Keratinocyte (primary cell): ENCODE measurements around the gene C10orf95. TPM values are rescaled to one million over a fixed set of nuclear protein-coding genes. Genes with fewer than 3 reads are reported as not detected.

Experiments
- DNase-seq: peaks from one replicate; pipeline ENCODE4 v3.0.0-alpha.2; 2011; ENCODE audit warnings: low read depth, missing footprints, low spot score
- FAIRE-seq: peaks from 2 replicates; lab custom pipeline; 2011; peaks lifted over from hg19 to GRCh38; lab: Jason Lieb, UNC
- H2AFZ ChIP-seq: 2 replicates; pipeline ENCODE4 v1.6.0; 2012; ENCODE audit warnings: low read length, control low read depth, inconsistent platforms; ENCODE audit not compliant: control insufficient read depth
- H3K27ac ChIP-seq: 2 replicates; pipeline ENCODE4 v1.5.1; 2011; ENCODE audit warnings: low read length; ENCODE audit not compliant: control insufficient read depth, insufficient read depth
- H3K27me3 ChIP-seq: 3 replicates; pipeline ENCODE4 v1.6.0; 2011; ENCODE audit warnings: low read length; ENCODE audit not compliant: control insufficient read depth, insufficient read depth; ENCODE audit errors: extremely low read depth
- H3K36me3 ChIP-seq, 2 experiments: 2 replicates in 1 of 2; 3 replicates in 1 of 2; pipeline ENCODE4 v1.5.1; 2011; ENCODE audit warnings: low read length in 2 of 2, mild to moderate bottlenecking in 1 of 2; ENCODE audit not compliant: control insufficient read depth in 2 of 2, insufficient read depth in 2 of 2; ENCODE audit errors: extremely low read depth in 1 of 2
- H3K4me1 ChIP-seq: 3 replicates; pipeline ENCODE4 v1.5.1; 2011; ENCODE audit warnings: low read length; ENCODE audit not compliant: control insufficient read depth, insufficient read depth; ENCODE audit errors: extremely low read depth
- H3K4me2 ChIP-seq: 3 replicates; pipeline ENCODE4 v1.6.0; 2011; ENCODE audit warnings: low read depth, low read length; ENCODE audit not compliant: control insufficient read depth, insufficient read depth; ENCODE audit errors: extremely low read depth
- H3K4me3 ChIP-seq, 3 experiments: fragments of 200-600 bp in 1 of 3; sonication (generic) in 1 of 3; 2 replicates in 2 of 3; 3 replicates in 1 of 3; pipeline ENCODE4 v1.5.1; 2011 to 2016; ENCODE audit warnings: low read length in 3 of 3, mild to moderate bottlenecking in 3 of 3, control low read depth in 2 of 3, inconsistent platforms in 1 of 3, low read depth in 1 of 3, mixed read lengths in 1 of 3, mixed run types in 1 of 3, moderate library complexity in 1 of 3; ENCODE audit not compliant: control insufficient read depth in 2 of 3, insufficient read depth in 2 of 3; ENCODE audit errors: extremely low read depth in 1 of 3
- H3K79me2 ChIP-seq: 2 replicates; pipeline ENCODE4 v1.6.0; 2012; ENCODE audit warnings: low read length; ENCODE audit not compliant: control insufficient read depth, insufficient read depth
- H3K9ac ChIP-seq: 3 replicates; pipeline ENCODE4 v1.6.0; 2011; ENCODE audit warnings: low read length; ENCODE audit not compliant: control insufficient read depth, insufficient read depth; ENCODE audit errors: extremely low read depth
- H3K9me1 ChIP-seq: 3 replicates; pipeline ENCODE4 v1.6.0; 2011; ENCODE audit warnings: low read length; ENCODE audit not compliant: control insufficient read depth, insufficient read depth; ENCODE audit errors: extremely low read depth
- H3K9me3 ChIP-seq: 2 replicates; pipeline ENCODE4 v1.5.1; 2012; ENCODE audit warnings: low read depth, low read length; ENCODE audit not compliant: control insufficient read depth
- H4K20me1 ChIP-seq: 3 replicates; pipeline ENCODE4 v1.6.0; 2011; ENCODE audit warnings: low read length; ENCODE audit not compliant: control insufficient read depth, insufficient read depth; ENCODE audit errors: extremely low read depth
- CTCF ChIP-seq, 3 experiments: IDR thresholded peaks in 1 of 3; conservative IDR thresholded peaks in 1 of 3; optimal IDR thresholded peaks in 1 of 3; 2 replicates in 2 of 3; 3 replicates in 1 of 3; pipeline versions ENCODE3 to v1.5.1; 2011; ENCODE audit warnings: low read length in 3 of 3, mild to moderate bottlenecking in 3 of 3, moderate library complexity in 2 of 3, control low read depth in 1 of 3, inconsistent platforms in 1 of 3; ENCODE audit not compliant: insufficient read depth in 2 of 3; ENCODE audit errors: extremely low read depth in 1 of 3
- EZH2 ChIP-seq: IDR thresholded peaks from one replicate; pipeline ENCODE4 v1.6.1; 2012; ENCODE audit warnings: inconsistent platforms, mild to moderate bottlenecking, low read length, moderate library complexity
- dilution Hi-C: fragments of 300-500 bp; cut with MboI; formaldehyde crosslinking; loops from one replicate; pipeline ENCODE4 v1.7.0; 2020; ENCODE audit warnings: low sequenced_read_pairs; ENCODE audit not compliant: extremely low pct_ligation_motif_present
- polyA plus RNA-seq, 5 experiments: library from polyadenylated mRNA; depleted of rRNA in 3 of 5; stranded (reverse) in 3 of 5; stranded (forward) in 1 of 5; unstranded in 1 of 5; fragments of >200 nt; gene quantifications; 1 replicate in 1 of 5; 2 replicates in 3 of 5; 3 replicates in 1 of 5; pipeline versions ENCODE4 v1.2.1 to v1.2.3, GENCODE V29; 2011 to 2012; ENCODE audit warnings: missing spikeins in 2 of 5, low read depth in 1 of 5, low replicate concordance in 1 of 5
- small RNA-seq, 3 experiments: library from RNA; depleted of rRNA; stranded (forward); fragments of <200 nt; gene quantifications; one replicate each; pipeline ENCODE3, GENCODE V24; 2012; ENCODE audit warnings: low read depth in 3 of 3, low replicate concordance in 1 of 3; ENCODE audit not compliant: insufficient read length in 3 of 3

The C10orf95 gene
- polyA plus RNA-seq, 1 donor (not counting 4 experiments of a cell fraction or from before 2014, with no cell fraction given), result 0.63 TPM

DNA sequence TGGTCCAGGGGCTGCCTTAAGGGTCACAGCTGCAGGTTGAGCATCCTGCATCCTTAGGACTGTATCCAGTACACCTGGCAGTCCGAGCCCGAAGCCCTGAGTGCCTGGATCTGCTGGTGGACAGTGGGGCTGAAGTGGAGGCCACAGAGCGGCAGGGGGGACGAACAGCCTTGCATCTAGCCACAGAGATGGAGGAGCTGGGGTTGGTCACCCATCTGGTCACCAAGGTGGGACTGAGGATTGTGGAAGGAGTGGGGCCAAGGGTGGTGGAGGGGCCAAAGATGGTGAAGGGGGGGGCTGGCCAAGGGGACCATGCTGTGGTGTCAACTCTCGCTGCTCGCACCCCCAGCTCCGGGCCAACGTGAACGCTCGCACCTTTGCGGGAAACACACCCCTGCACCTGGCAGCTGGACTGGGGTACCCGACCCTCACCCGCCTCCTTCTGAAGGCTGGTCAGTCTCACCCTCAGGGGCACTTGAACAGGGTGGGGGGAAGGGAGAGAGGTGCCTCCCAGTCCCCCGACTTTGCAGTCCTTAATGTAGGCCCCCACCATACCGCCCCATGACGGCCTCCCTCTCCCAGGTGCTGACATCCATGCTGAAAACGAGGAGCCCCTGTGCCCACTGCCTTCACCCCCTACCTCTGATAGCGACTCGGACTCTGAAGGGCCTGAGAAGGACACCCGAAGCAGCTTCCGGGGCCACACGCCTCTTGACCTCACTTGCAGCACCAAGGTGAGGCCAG, 50.6 kb downstream of the C10orf95 start:
- no peak for DNase-seq
- Histone ChIP-seq H3K9ac (no peak overlapping the region), H3K27ac (no peak overlapping the region), H3K79me2 (peaks cover 10% of the 10 kb centered on the region), H3K27me3 (no peaks in the 10 kb centered on the region), H3K4me2 (no peak overlapping the region), H3K36me3 (peaks cover 20 to 27% of the 10 kb centered on the region in 2 experiments), H4K20me1 (peaks cover 3% of the 10 kb centered on the region), H2AFZ (no peak overlapping the region), H3K9me1 (no peaks in the 10 kb centered on the region), H3K4me3 (no peak overlapping the region), H3K9me3 (no peaks in the 10 kb centered on the region), H3K4me1 (peaks cover 30% of the 10 kb centered on the region)
- TF ChIP-seq EZH2, result no peak
- no peak for TF ChIP-seq CTCF (optimal IDR thresholded peaks at IDR 0.05 in 1 of 3, IDR thresholded peaks at IDR 0.05 in 1 of 3, conservative IDR thresholded peaks at IDR 0.05 in 1 of 3; ENCODE audit: extremely low read depth in 1 of 3, insufficient read depth in 2 of 3, low read length in 3 of 3)
- dilution Hi-C loops, result no loop called here
- no peak for FAIRE-seq

DNA sequence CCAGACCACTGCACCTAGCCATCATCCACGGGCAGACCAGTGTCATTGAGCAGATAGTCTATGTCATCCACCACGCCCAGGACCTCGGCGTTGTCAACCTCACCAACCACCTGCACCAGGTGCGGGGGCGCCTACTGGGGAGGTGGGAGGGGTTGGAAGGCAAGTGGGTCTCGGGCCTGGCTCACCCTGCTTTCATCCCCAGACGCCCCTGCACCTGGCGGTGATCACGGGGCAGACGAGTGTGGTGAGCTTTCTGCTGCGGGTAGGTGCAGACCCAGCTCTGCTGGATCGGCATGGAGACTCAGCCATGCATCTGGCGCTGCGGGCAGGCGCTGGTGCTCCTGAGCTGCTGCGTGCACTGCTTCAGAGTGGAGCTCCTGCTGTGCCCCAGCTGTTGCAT, 51.3 kb downstream of the C10orf95 start:
- H4K20me1 ChIP-seq, result peaks cover 3% of the 10 kb centered on the region
- no peak for DNase-seq
- H3K9ac ChIP-seq, result no peak overlapping the region
- no peaks in the 10 kb centered on the region for H3K9me3 ChIP-seq
- no peak for FAIRE-seq
- no peak overlapping the region for H2AFZ ChIP-seq
- H3K27me3 ChIP-seq, result no peaks in the 10 kb centered on the region
- H3K4me2 ChIP-seq, result no peak overlapping the region
- dilution Hi-C loops, result no loop called here
- peaks cover 20 to 27% of the 10 kb centered on the region in 2 experiments for H3K36me3 ChIP-seq
- TF ChIP-seq CTCF (optimal IDR thresholded peaks at IDR 0.05 in 1 of 3, IDR thresholded peaks at IDR 0.05 in 1 of 3, conservative IDR thresholded peaks at IDR 0.05 in 1 of 3; ENCODE audit: extremely low read depth in 1 of 3, insufficient read depth in 2 of 3, low read length in 3 of 3) (no peak), EZH2 (no peak)
- no peak overlapping the region for H3K4me3 ChIP-seq
- H3K27ac ChIP-seq, result no peak overlapping the region
- H3K9me1 ChIP-seq, result no peaks in the 10 kb centered on the region
- H3K79me2 ChIP-seq, result peaks cover 11% of the 10 kb centered on the region
- peaks cover 30% of the 10 kb centered on the region for H3K4me1 ChIP-seq

Small RNA genes within 50 kb of the gene (small RNA-seq; reads per million reads assigned to genes)
- gene MIR146B, result 7.2 to 148 (median 115) reads per million in 3 experiments

Other genes starting within 250 kb of the C10orf95 start
- gene ELOVL3, start 225.2 kb downstream of the C10orf95 start, polyA plus RNA-seq, result 0.10 to 0.42 TPM (median 0.26 TPM) in 3 replicates
- not detected in 3 replicates for gene PITX3, start 210.0 kb downstream of the C10orf95 start, polyA plus RNA-seq
- 14.7 to 27.0 TPM (median 17.4 TPM) in 3 replicates for gene GBF1, start 206.0 kb downstream of the C10orf95 start, polyA plus RNA-seq
- gene NFKB2, start 55.8 kb downstream of the C10orf95 start, polyA plus RNA-seq, result 14.8 to 16.8 TPM (median 15.8 TPM) in 3 replicates
- gene PSD, start 32.8 kb downstream of the C10orf95 start, polyA plus RNA-seq, result 0.10 to 0.81 TPM (median 0.11 TPM) in 3 replicates
- 3.1 to 4.9 TPM (median 3.5 TPM) in 3 replicates for gene FBXL15, start 30.7 kb downstream of the C10orf95 start, polyA plus RNA-seq
- gene CUEDC2, start 19.0 kb downstream of the C10orf95 start, polyA plus RNA-seq, result 35.8 to 77.3 TPM (median 46.6 TPM) in 3 replicates
- 160 to 229 TPM (median 162 TPM) in 3 replicates for gene ACTR1A, start 51.2 kb upstream of the C10orf95 start, polyA plus RNA-seq
- 3.7 to 6.8 TPM (median 4.8 TPM) in 3 replicates for gene SUFU, start 52.4 kb upstream of the C10orf95 start, polyA plus RNA-seq
- 16.9 to 45.1 TPM (median 24.8 TPM) in 3 replicates for gene TRIM8, start 192.9 kb upstream of the C10orf95 start, polyA plus RNA-seq